SW 1271 (cell line): ENCODE results near the gene TSPAN3.

Experiments used
- DNase-seq, 2 experiments: peaks; one replicate each; lab custom pipeline; 2025; lab: John Stamatoyannopoulos, UW

Gene TSPAN3

DNA sequence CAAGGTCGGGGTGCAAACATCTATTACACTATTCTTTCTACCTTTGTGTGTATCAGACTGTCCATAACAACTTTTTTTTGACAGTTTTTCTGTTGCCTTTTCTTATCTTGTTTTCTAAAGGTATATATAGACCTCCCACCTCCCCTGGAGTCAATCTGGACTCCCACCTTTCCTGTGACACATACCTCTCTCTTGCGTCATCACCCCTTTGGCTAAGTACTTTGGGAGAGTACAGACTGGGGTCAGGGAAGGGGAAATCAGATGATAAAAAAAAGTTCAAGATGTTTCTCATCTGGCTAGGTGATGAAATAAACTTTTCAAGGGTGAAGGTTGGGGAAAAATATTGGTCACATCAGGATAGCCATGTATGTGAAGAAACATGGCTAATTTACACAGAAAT is 17.2 kb downstream of the TSPAN3 start:
- DNase-seq, result no peak

DNA sequence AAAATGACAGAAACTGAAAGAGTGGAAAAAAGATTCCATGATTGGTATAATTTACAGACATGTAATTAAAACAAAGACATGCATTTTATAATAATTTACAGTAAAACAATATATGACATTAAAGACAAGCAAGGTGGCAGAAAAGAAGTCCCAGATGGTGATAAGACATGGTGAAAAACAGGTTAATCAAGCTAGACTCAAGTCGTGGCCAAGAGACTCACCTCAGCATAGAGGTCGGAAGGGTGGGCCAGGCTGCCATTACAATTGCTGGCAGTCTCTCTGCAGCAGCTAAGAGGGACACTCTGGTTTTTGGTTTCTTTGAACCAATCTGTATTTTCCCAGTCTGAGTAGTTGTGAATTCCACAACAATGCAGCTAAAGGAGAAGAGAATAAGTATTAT is 18.4 kb downstream of the TSPAN3 start:
- no peak for DNase-seq

DNA sequence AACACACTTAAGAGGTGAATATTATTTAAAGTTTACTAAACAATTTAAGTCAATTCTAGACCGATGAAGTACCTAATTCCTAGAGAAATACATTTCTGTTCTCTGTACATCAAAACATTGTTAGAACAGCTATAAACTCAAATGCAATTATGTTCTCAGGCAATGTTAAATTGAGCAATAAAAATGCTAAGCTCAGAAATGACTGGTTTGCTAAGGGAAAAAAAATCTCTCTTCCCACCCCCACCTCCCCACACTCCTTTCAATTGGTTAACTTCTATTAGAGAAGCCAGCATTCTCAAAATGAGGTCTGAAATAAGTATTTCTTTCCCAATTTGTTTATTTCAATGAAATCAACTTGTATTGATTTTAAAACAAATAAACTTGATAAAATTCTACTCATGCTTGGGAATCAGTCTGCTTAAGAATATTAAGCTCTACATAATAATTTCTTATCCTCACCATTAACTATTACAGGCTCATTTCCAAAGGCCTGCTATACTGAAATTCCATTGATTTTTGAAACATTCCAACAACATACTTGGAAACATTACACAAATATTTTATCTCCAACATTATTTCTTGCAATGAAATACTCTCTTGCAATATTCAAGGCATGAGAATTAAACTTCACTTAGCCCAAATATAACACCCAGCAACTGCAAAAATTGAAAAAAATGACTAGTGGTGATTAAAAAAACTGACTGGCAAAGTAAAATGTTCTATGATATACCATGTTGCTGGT is 22.6 kb downstream of the TSPAN3 start:
- DNase-seq, result no peak

DNA sequence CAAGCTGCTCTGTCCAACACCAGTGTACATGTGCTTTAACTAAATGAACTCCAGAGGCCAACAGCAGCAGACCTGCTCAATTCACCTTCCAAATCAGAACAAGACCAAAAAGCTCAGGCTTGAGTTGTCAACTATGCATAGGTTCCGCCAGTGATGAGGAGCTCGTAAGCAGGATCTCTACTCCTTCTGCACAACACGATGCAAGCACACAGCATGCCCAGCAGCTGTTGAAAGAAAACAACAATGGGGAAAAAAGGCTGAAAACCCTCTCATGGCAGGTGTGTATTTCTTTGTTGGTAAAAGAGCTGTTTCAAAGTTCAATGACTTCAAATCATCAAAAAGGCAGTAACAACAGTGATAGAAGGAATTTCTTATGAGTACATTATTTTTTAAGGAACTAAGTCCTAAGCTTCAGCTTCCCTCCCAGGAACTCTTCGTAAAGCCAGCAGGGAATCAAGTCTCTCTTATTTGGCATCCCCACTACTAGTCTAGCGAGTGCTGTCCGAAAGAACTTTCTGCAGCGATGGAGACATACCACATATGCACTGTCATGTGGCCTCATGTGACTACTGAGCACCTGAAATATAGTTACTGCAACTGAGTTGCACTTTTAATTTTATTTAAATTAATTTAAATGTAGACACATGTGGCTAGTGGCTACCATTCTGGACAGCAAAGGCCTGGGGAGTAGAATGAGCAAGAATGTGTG is 24.1 kb downstream of the TSPAN3 start:
- DNase-seq, result no peak

DNA sequence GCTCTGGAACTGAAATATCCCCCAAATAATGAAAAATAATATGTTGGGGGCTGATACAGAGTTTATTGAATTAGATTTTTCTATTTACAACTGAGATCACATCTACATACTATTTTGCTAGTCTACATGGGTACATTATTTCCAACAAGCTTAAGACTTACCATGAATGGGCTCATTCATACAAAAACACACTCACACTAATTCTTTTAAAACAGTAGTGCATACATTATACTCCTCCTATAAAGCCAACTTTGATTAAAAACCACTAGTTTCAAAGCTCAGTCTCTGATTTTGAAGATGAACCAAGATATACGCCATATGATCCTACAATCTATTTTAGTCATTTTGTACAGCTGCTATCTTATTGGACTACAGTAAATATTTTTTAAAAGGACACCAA is 24.9 kb downstream of the TSPAN3 start:
- DNase-seq, result no peak

DNA sequence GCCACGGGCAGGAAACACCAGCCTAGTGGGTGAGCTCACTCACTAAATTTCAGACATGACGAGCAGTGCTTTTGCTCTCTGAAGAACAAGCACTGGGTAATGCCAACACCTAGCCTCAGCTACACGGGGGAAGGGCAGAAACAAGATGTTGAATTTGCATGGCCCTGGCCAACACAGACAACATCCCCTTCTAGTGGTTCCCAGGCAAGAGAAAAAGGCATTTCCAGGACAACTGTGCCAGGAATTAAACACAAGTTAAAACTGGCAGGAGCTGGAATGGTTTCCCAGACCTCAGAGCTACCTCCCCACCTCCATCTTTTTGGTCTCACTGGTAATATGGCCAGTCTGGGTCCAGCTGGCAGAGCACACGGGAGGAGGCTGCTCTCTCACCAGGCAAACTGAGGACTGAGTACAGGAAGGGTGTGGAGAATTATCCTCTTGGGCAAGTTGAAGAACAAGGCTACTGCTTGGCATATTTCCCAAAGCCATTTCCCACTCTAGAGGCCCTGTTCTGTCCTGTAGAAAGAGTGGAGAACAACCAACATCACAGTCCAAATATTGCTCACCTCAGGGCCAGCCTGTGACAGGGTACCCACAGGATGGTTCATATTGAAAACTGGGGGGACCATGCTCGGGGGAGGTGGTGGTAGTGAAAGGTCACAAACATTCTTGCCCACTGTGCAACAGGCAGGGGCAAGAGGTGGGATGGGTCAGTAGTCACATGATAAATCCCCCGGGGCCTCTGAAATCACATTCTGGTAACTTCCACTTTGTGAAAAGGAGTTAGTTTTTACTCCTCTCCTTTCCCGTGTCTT is 26.5 kb downstream of the TSPAN3 start:
- DNase-seq, result no peak

DNA sequence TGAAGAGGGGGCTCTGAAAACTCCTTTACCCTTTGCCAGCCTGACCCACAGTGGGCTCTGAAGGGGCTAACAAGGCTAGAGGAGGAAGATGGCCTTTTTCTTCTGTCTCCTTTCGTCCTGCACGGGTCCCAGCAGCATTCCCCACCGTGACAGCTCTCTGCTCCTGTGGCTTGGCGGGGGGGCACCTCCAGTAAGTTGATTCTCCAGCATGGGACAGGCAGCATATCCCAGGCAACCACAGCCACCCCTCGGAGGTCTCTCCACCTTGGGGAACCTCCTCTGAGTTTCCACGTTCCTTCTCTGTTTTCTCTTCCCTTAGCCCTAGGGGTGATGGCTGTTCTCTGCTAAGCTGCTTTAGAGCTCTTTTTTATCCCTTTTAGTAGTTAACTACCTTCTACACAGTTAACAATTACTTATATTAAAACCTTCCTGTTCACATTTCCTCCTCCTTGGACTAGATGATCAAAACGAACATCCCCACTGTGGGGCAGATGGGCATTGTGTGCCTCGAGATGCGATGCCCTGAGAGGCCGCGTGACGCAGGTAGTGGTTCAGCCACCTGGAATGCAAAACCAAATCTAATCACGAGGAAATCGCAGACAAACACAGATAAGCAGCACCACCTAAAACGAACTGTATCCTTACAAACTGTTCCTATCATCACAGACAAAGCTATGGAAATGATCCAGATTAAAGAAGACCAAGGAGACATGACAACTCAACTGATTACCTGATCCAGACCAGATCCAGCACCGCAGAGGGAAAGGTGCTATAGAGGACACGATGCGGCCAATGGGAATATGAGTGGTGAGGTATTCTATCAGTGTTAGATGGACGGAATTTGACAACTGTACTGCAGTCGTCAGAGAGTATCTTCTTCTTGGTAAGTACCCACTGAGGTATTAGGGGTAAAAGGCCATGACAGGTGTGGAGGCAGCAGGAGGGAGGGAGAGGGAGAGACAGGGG is 27.7 kb downstream of the TSPAN3 start:
- DNase-seq, result no peak

DNA sequence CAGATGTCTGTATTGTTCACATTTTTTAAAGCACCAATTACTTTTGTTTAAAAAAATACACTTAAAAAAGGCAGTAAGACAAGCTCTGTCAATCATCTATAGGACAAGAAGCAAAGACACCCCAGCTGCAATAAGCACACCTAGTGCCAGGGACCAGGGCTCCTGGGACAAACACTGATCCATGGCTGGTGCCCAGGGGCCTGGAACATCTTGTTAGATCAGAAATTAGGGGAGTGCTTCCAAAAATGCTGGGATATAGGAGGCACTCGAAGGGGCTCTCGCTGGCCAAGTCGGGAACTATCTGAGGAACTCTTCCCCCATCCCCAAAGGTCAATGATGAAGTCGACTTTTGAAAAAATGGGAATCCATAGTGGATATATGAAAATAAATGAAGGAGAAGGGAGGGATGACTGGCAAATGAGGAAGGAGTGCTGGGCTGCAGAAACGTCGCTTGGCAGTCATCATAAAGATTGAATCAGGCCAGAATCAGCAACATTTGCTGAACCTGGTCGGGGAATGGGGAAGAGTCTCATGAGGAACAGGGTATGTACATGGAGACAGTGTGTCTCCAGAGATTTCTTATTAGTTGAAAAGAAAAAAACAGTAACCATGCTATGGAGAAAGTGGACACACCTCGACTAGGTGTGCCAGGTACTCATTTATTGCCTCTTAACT is 28.5 kb downstream of the TSPAN3 start:
- DNase-seq, result no peak

DNA sequence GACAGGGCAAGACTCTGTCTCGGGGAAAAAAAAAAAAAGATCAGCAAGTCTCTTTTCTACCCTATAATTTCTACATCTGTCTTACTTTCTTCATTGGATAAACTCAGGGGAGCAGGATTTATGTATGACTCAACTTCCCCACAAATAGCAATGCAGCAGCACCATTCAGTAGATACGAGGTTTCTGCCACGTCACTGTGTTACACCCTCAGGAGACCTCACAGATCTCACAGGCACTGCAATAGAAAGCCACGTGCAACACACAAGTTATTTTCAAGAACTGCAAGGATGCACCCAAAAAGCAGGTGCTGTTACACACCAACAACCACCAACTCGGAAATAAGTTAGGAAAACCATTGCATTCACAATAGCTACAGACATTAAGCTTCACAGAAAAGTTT is 30.2 kb downstream of the TSPAN3 start:
- no peak for DNase-seq

DNA sequence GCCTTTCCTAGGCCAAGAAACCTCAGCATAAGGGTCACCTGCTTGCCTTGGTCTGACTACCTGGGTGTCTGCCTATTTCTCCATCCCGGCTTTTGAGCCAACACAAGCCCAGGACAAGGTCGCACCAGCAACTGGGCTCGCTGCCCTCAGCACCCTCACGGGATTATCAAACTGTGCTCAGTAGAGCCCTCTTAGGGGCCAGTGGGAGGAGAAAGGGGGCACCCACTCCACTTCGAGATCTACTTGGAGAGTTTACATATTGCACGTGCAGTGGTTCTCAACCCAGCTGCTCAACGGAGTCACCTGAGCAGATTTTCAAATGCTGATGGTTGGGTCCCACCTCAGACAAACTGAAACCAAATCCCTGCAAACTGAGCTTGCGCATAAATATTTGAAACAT is 31.1 kb downstream of the TSPAN3 start:
- DNase-seq, result no peak

DNA sequence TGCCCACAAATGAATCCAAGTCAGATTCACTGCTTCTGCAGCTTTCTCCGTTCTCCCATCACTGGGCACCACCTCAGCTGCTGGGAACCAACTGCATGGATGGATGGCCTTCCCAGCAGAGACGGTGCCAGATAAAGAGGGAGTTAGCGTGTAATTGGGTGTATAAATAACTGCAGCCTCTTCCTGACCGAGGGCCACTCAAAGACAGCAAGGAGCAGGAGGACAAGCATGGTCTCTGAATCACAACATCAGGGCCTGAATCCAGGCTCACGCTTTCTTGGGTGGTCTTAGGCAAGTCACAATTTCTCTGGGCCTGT is 31.7 kb downstream of the TSPAN3 start:
- DNase-seq, result no peak

DNA sequence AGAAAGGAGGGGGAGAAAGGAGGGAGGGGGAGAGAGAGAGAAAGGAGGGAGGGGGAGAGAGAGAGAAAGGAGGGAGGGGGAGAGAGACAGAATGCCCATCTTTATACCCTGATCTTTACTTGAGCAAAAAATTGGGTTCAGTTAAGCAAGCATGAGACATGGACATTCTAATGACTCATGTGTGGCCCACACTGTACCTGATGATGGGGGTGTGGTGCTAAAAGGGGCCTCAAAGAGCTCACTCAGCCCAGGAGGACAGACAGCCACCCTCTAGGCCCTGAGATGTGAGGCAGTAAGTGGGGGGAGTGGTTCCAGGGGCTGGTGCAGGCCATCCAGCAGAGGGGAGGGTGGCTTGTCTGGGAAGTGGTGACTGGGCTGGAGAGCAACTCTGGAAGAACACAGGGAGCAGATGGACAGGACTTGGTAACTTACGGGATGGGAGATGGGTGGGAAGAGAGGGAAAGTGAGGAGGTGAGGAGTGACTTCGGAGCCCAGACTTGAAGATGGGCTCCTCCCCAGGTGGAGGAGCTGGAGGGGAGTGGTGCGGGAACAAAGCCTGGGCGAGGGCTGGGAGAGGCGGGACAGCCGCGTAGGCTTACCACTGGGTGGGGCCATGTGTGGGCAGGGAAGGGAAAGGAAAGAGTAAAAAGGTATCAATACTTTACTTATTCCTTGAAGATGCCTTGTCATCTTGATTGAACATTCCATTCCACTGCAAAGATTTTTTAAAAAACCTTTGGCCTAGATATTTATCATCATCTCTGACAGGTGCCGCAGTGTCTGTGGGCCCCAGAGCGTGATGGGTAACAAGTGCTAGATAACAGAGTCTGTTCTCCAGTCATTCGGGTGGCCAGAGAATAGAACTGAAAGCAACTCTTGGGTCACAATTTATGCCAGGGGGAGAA is 32.3 kb downstream of the TSPAN3 start:
- no peak for DNase-seq

DNA sequence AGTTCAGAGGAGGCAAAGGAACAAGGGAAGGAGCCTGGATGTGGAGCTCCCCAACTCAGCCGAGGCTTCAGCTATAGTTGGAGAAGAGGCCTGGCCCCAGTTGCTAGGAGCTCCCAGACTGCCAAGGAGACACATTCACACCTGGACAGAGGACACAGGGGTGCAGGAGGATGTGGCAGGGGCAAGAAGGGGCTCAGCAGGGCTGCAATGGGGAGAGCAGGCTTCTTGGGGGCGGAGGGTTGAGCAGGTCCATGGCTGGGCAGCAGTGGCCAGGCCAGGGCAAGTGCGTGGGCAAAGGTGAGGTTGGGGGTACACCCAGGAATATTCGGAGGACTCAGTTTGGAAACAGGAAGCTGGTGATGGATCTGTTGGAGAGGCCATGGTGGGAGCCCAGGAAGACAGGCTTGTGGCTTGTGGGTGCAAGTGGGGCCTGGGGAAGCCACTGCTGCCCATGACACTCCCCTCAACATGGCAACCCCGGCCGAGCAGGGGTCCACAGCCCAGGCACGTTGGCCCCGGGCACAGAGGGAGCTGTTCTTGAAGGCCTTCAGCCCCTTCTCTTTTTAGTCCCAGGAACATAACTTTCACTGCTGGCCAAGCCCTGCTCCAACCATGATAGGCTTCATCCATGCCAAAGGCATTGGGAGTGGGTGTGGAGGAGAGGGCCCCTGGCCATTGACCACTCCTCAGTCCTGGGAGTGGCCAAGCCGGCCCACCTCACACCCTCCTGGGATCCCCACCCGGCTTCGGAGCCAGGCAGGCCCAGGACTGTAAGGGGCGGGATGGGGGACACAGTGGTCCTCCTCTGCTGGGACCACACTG is 33.3 kb downstream of the TSPAN3 start:
- DNase-seq, result no peak

DNA sequence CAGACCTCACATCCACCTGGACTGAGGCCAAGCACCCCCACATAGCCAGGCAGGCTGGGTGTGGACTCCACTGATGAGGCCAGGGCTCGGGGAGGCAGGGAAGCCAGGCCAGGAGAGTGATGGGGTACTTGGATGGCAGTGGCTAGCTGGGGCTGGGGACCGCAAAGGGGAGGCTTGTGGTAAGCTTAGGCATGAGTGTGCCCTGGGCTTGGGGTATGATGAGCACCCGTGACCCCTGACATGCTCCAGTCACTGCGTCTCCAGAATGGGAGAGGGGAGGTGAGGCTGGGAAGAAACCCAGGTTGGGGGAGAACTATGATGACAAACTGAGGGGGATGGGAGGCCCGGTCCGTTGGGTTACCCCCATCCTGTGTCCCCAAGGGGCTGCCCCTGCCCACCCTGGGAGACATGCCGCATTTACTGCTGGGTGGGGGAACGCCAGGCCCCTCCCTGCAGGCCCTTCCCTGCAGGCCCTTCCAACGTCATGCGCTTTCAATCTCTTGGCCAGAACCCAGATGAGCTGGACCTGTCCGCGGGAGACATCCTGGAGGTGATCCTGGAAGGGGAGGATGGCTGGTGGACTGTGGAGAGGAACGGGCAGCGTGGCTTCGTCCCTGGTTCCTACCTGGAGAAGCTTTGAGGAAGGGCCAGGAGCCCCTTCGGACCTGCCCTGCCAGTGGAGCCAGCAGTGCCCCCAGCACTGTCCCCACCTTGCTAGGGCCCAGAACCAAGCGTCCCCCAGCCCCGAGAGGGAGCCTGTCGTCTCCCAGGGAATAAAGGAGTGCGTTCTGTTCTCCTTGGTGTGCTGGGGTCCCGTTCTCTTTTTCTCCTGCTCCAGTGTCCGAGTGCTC is 34.1 kb downstream of the TSPAN3 start:
- DNase-seq, result no peak

DNA sequence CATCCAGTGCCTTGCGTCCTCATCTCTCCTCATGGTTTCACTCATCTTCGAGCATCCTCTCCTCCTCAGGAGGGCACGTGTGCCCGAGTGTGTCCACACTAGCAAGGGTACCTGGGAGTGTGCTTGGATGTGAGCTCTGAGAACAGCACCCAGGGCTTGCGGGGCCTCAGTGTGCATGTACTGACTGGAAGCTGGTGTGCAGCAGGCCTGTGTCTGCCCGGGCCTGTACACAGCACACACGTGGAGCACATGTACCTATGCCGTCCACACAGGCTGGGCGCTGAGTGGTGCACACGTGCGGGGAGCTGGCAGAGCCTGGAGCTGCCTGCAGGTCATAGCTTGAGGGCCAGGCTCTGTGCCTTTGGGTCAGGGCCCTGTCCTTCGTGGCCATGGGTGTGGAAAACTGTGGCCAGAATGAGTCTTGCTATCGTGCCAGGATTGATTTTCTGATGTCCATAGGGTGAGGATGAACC is 34.9 kb downstream of the TSPAN3 start:
- DNase-seq, result no peak

DNA sequence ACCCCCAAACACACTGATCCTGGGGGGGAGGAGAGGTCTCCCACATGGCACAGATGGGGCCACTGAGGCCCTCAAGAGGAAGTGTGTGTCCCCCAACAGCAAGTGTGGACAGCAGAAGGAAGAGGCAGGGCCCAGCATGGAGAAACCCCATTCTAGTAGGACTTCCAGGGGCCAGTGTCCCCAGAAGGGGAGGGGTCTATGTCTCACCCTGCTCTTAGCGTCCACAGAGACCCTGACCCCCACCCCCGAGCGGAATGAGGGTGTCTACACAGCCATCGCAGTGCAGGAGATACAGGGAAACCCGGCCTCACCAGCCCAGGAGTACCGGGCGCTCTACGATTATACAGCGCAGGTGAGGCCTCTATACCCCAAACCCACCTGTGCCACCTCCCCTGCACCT is 35.3 kb downstream of the TSPAN3 start:
- DNase-seq, result no peak

DNA sequence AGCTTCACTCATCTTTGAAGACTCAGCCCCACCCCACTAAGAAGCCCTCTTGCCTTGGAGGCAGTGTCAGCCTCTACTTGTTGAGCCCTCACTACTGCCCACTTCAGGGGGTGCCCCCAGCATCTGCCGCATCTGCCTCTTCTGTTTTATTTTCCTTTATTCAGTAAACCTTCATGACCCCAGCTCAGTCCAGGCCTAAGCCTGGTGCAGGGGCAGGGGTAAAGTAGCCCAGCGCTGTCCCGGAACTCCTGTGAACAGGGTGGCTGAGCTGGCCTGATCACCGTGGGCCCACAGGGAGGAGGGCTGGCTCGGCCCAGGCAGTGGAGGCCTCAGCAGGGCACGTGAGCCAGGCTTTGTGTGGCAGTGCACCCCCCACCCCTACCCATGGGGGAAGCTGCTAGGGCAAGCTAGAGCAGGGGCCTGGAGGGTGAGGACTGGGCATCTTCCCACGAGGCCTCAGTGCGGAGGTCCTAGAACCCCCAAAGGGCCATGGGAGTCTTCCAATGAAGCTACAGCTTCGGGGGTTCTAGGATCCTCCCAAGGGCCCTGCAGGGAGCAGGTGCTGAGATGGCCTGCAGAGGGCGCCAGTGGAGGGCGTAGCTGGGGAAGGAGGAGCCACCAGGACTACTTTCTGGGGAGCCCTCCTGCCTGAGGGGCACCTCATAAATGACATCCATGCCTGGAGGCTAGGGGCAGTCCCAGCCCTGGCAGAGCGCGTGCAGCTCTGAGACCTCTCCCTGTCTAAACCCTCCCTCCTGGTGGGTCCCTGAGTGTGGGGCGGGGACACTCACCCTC is 36.0 kb downstream of the TSPAN3 start:
- DNase-seq, result no peak
